Gastroesophageal sphincter (tissue), 3 donors: Measurements from ENCODE around the gene DLGAP3.

Experiments used
- CTCF ChIP-seq, 4 experiments: fragments of 200-600 bp in 2 of 4; fragments of 450-650 bp in 2 of 4; sonication (generic) in 1 of 4; IDR thresholded peaks; one replicate each; pipeline ENCODE4 v1.5.1; 2017 to 2019; ENCODE audit warnings: antibody characterized with exemption in 4 of 4, mild to moderate bottlenecking in 2 of 4, moderate library complexity in 2 of 4
- POLR2AphosphoS5 ChIP-seq: sonication (generic); formaldehyde crosslinking; IDR thresholded peaks from one replicate; pipeline ENCODE4 v1.6.1; 2017; ENCODE audit warnings: antibody characterized with exemption

DNA sequence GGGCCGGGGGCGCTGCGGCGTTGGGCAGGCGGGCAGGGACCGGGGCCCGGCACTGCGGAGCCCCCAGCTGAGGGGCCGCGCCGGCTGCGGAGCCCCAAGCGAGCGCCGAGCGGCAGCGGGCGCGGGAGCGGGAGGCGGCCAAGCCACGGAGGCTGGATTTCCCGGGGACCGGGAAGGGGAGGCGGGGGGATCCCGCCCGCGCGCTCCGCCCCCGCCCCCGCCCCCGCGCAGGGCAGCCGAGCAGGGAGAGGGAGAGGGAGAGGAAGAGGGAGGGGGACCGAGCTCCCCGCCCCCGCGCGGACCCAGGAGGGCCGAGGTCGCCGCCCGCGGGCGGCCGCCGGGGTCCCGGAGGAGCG is at the start of gene DLGAP3:
- TF ChIP-seq CTCF (IDR thresholded peaks at IDR 0.05) (no peak), POLR2AphosphoS5 (no peak)
